Activated naive CD4-positive, alpha-beta T cell treated with anti-CD3 and anti-CD28 coated beads, Interleukin-2, amount 50 U/mL, for 24 hours (primary cell): ENCODE measurements around the gene AZIN2.

ENCODE experiments used
- H3K27ac Mint-ChIP-seq: one replicate; pipeline ENCODE4 v1.8.0; 2021; ENCODE audit warnings: mild to moderate bottlenecking, mixed read lengths
- H3K27me3 Mint-ChIP-seq: one replicate; pipeline ENCODE4 v1.8.0; 2021; ENCODE audit warnings: mixed read lengths
- H3K36me3 Mint-ChIP-seq: one replicate; pipeline ENCODE4 v1.8.0; 2021; ENCODE audit warnings: mixed read lengths
- H3K4me1 Mint-ChIP-seq: one replicate; pipeline ENCODE4 v1.8.0; 2021; ENCODE audit warnings: mixed read lengths
- H3K4me3 Mint-ChIP-seq: one replicate; pipeline ENCODE4 v1.8.0; 2021; ENCODE audit warnings: mild to moderate bottlenecking, mixed read lengths
- H3K9me3 Mint-ChIP-seq: one replicate; pipeline ENCODE4 v1.8.0; 2021; ENCODE audit warnings: mixed read lengths

Gene AZIN2

GRCh38 chr1:33163621-33164519, 82.9 kb downstream of the AZIN2 start:
- Mint-ChIP-seq H3K4me3 (no peak overlapping the region), H3K4me1 (no peaks in the 10 kb centered on the region), H3K27ac (peak overlapping the region; percentile 43), H3K9me3 (no peaks in the 10 kb centered on the region), H3K27me3 (no peaks in the 10 kb centered on the region), H3K36me3 (peaks cover 16% of the 10 kb centered on the region)

- Mint-ChIP-seq H3K4me3 (no peak overlapping the region), H3K9me3 (no peaks in the 10 kb centered on the region), H3K27me3 (no peaks in the 10 kb centered on the region), H3K36me3 (peaks cover 17% of the 10 kb centered on the region), H3K27ac (no peak overlapping the region), H3K4me1 (no peaks in the 10 kb centered on the region)
Observed at GRCh38 chr1:33165209-33165608, 84.3 kb downstream of the AZIN2 start.

- H3K36me3 Mint-ChIP-seq, result peaks cover 17% of the 10 kb centered on the region
- H3K27me3 Mint-ChIP-seq, result no peaks in the 10 kb centered on the region
- no peak overlapping the region for H3K27ac Mint-ChIP-seq
- no peaks in the 10 kb centered on the region for H3K9me3 Mint-ChIP-seq
- no peak overlapping the region for H3K4me3 Mint-ChIP-seq
- no peaks in the 10 kb centered on the region for H3K4me1 Mint-ChIP-seq
Observed at GRCh38 chr1:33165809-33166208, 84.9 kb downstream of the AZIN2 start.

GRCh38 chr1:33167650-33168447, 86.9 kb downstream of the AZIN2 start:
- Mint-ChIP-seq H3K27ac (no peak overlapping the region), H3K4me3 (no peak overlapping the region), H3K36me3 (peaks cover 18% of the 10 kb centered on the region), H3K4me1 (peaks cover 7% of the 10 kb centered on the region), H3K9me3 (no peaks in the 10 kb centered on the region), H3K27me3 (no peaks in the 10 kb centered on the region)

- H3K36me3 Mint-ChIP-seq, result peaks cover 18% of the 10 kb centered on the region
- peaks cover 14% of the 10 kb centered on the region for H3K4me1 Mint-ChIP-seq
- no peaks in the 10 kb centered on the region for H3K27me3 Mint-ChIP-seq
- H3K27ac Mint-ChIP-seq, result no peak overlapping the region
- H3K4me3 Mint-ChIP-seq, result no peak overlapping the region
- no peaks in the 10 kb centered on the region for H3K9me3 Mint-ChIP-seq
Observed at GRCh38 chr1:33168556-33169289, 87.8 kb downstream of the AZIN2 start.

GRCh38 chr1:33169290-33170055, 88.5 kb downstream of the AZIN2 start:
- peaks cover 14% of the 10 kb centered on the region for H3K4me1 Mint-ChIP-seq
- H3K9me3 Mint-ChIP-seq, result no peaks in the 10 kb centered on the region

More at GRCh38 chr1:33169290-33170055, 88.5 kb downstream of the AZIN2 start:
- peaks cover 18% of the 10 kb centered on the region for H3K36me3 Mint-ChIP-seq
- H3K27me3 Mint-ChIP-seq, result no peaks in the 10 kb centered on the region
- no peak overlapping the region for H3K27ac Mint-ChIP-seq
- H3K4me3 Mint-ChIP-seq, result no peak overlapping the region
